OCI-LY3 (cell line): ENCODE results near the gene REXO1.

Source experiments
- CTCF ChIP-seq: fragments of 200-600, 300-600 bp; sonication (generic); IDR thresholded peaks from 2 replicates; pipeline ENCODE4 v1.5.1; 2014; ENCODE audit warnings: antibody characterized with exemption, low read length, low read depth
- EZH2phosphoT487 ChIP-seq: fragments of 200-600 bp; shearing (Covaris generic); IDR thresholded peaks from 2 replicates; pipeline ENCODE4 v1.6.1; 2018; ENCODE audit warnings: antibody characterized with exemption, mixed run types, low read depth

DNA sequence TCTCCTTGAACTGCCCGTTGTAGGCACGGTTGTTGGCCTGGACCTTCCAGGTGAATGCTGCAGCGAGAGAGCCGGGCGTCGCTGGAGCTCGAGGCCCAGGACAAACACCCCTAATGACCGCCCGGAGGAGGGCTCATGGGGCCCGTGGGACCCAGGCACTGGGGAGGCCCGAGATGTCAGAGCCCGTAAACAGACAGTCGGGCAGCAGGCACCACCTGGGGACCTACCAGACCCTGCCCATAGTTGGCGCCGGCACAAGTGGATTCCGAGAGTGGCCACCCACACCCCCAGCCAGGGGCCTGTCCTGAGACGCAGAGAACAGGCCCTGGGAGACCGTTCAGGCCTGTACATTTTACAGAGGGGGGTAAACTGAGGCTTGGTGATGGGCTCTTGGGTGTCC lies 38.6 kb downstream of the REXO1 start:
- TF ChIP-seq CTCF: no peak
- TF ChIP-seq EZH2phosphoT487: no peak
